Gastroesophageal sphincter (tissue), 3 donors: ENCODE measurements around the gene ROR1.

Source experiments
- EP300 ChIP-seq: sonication (generic); formaldehyde crosslinking; IDR thresholded peaks from one replicate; pipeline ENCODE4 v1.6.1; 2017; ENCODE audit warnings: antibody characterized with exemption, mild to moderate bottlenecking
- POLR2A ChIP-seq, 2 donors: fragments of 450-650 bp; IDR thresholded peaks; one replicate each; pipeline ENCODE4 v1.6.1; 2017; ENCODE audit warnings: antibody characterized with exemption in 2 of 2, mild to moderate bottlenecking in 2 of 2, moderate library complexity in 1 of 2
- TF ChIP-seq, protein P1 (sequence below), 4 experiments: fragments of 200-600 bp in 2 of 4; fragments of 450-650 bp in 2 of 4; sonication (generic) in 1 of 4; IDR thresholded peaks; one replicate each; pipeline ENCODE4 v1.5.1; 2017 to 2019; ENCODE audit warnings: antibody characterized with exemption in 4 of 4, mild to moderate bottlenecking in 2 of 4, moderate library complexity in 2 of 4

DNA sequence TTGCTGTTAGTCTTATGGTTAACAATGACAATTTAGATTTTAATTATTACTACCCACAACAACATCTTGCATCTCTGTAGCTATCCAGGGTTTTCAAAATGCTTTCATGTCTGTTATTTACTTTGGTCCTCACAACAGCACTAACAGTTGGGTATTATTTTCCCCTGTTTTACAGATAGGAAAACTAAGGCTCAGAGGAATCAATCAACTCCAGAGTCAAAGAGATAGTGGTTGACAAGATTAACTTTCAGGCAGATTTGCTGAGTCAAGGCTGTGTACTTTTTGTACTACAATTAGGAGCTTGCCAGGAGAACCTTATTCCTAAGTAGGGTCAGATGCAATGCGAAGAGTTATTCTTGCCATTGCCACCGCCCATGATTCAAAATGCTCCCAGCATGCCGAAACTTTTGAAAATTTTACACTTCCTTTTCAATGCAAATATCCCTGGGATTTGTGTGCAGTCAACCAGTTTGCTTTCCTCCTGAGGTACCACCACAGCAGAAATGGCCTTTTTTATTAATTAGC, 49.4 kb upstream of the ROR1 start:
- TF ChIP-seq, protein P1, sequence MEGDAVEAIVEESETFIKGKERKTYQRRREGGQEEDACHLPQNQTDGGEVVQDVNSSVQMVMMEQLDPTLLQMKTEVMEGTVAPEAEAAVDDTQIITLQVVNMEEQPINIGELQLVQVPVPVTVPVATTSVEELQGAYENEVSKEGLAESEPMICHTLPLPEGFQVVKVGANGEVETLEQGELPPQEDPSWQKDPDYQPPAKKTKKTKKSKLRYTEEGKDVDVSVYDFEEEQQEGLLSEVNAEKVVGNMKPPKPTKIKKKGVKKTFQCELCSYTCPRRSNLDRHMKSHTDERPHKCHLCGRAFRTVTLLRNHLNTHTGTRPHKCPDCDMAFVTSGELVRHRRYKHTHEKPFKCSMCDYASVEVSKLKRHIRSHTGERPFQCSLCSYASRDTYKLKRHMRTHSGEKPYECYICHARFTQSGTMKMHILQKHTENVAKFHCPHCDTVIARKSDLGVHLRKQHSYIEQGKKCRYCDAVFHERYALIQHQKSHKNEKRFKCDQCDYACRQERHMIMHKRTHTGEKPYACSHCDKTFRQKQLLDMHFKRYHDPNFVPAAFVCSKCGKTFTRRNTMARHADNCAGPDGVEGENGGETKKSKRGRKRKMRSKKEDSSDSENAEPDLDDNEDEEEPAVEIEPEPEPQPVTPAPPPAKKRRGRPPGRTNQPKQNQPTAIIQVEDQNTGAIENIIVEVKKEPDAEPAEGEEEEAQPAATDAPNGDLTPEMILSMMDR (IDR thresholded peaks at IDR 0.05) = no peak
- TF ChIP-seq POLR2A (IDR thresholded peaks at IDR 0.05) (no peak), EP300 (no peak)
